Loucy (cell line): ENCODE data around the gene F11R.
A peak's percentile ranks its signal among the peaks of the same experiment; 100 is the strongest.

Experiments
- H2AFZ ChIP-seq: fragments of 200-600 bp; sonication (generic); 2 replicates; pipeline ENCODE4 v1.6.0; 2016; ENCODE audit warnings: antibody characterized with exemption, mild to moderate bottlenecking, low read length, moderate library complexity
- H3F3A ChIP-seq: fragments of 200-600 bp; 2 replicates; pipeline ENCODE4 v1.6.0; 2016; ENCODE audit warnings: antibody characterized with exemption, low read depth, mild to moderate bottlenecking
- H3K27me3 ChIP-seq: fragments of 200-600 bp; sonication (generic); 2 replicates; pipeline ENCODE4 v1.6.1; 2014; ENCODE audit warnings: low read length, mild to moderate bottlenecking; ENCODE audit not compliant: insufficient read depth, poor library complexity, severe bottlenecking
- H3K36me3 ChIP-seq: fragments of 200-600 bp; sonication (generic); 2 replicates; pipeline ENCODE4 v1.6.1; 2016; ENCODE audit warnings: low read length; ENCODE audit not compliant: insufficient read depth
- H3K4me1 ChIP-seq: fragments of 200-600 bp; sonication (generic); 2 replicates; pipeline ENCODE4 v1.5.1; 2014; ENCODE audit warnings: low read length, mild to moderate bottlenecking; ENCODE audit not compliant: insufficient read depth, poor library complexity, severe bottlenecking
- H3K4me2 ChIP-seq: fragments of 200-600 bp; sonication (generic); 2 replicates; pipeline ENCODE4 v1.6.0; 2014; ENCODE audit warnings: antibody characterized with exemption, low read length, low read depth, mild to moderate bottlenecking; ENCODE audit not compliant: poor library complexity, severe bottlenecking
- H3K4me3 ChIP-seq: fragments of 200-600 bp; sonication (generic); 2 replicates; pipeline ENCODE4 v1.5.1; 2014; ENCODE audit warnings: low read length, mild to moderate bottlenecking, mixed read lengths; ENCODE audit not compliant: poor library complexity, severe bottlenecking
- H3K79me2 ChIP-seq: fragments of 200-600 bp; sonication (generic); 2 replicates; pipeline ENCODE4 v1.6.1; 2014; ENCODE audit warnings: low read length; ENCODE audit not compliant: insufficient read depth
- H3K9ac ChIP-seq: fragments of 200-600 bp; sonication (generic); 2 replicates; pipeline ENCODE4 v1.6.0; 2014; ENCODE audit warnings: mild to moderate bottlenecking, low read depth, low read length, moderate library complexity; ENCODE audit not compliant: poor library complexity, severe bottlenecking
- H3K9me2 ChIP-seq: fragments of 200-600 bp; sonication (generic); replicated peaks from 2 replicates; pipeline ENCODE4 v1.6.1; 2016; ENCODE audit warnings: low read depth, low read length, mixed read lengths
- H3K9me3 ChIP-seq: fragments of 200-600 bp; sonication (generic); 2 replicates; pipeline ENCODE4 v1.6.1; 2014; ENCODE audit warnings: mild to moderate bottlenecking, antibody characterized with exemption, low read length, low read depth; ENCODE audit not compliant: insufficient read depth
- H4K20me1 ChIP-seq: fragments of 200-600 bp; sonication (generic); 2 replicates; pipeline ENCODE4 v1.6.0; 2014; ENCODE audit warnings: antibody characterized with exemption, low read length, mild to moderate bottlenecking; ENCODE audit not compliant: insufficient read depth, poor library complexity, severe bottlenecking
- EZH2phosphoT487 ChIP-seq: fragments of 200-600 bp; IDR thresholded peaks from 2 replicates; pipeline ENCODE4 v1.6.1; 2018; ENCODE audit warnings: antibody characterized with exemption, mild to moderate bottlenecking, moderate library complexity, borderline replicate concordance
- TF ChIP-seq, protein P1 (sequence below): fragments of 200-600 bp; sonication (generic); conservative IDR thresholded peaks from 2 replicates; pipeline ENCODE4 v1.5.1; 2014; ENCODE audit warnings: mild to moderate bottlenecking, antibody characterized with exemption, low read length

Gene F11R

DNA sequence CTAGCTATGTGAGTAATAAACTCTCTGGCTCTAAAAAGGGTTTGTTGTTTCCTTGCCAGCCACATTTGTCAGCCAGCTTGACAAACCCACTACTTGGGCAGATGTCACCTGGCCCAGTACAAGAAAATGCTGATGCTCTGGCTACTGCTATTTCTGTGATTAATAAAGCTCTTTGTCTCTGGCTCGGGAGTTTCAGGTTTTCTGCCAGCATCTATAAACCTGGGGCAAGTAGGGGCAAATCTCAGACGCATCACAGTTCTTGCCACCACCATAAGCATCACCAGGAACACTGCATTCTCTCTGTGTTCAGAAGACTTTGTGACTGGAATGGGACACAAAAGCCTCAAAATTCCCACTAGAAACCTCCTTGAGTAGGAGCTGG, 68.8 kb downstream of the F11R start:
- TF ChIP-seq, protein P1, sequence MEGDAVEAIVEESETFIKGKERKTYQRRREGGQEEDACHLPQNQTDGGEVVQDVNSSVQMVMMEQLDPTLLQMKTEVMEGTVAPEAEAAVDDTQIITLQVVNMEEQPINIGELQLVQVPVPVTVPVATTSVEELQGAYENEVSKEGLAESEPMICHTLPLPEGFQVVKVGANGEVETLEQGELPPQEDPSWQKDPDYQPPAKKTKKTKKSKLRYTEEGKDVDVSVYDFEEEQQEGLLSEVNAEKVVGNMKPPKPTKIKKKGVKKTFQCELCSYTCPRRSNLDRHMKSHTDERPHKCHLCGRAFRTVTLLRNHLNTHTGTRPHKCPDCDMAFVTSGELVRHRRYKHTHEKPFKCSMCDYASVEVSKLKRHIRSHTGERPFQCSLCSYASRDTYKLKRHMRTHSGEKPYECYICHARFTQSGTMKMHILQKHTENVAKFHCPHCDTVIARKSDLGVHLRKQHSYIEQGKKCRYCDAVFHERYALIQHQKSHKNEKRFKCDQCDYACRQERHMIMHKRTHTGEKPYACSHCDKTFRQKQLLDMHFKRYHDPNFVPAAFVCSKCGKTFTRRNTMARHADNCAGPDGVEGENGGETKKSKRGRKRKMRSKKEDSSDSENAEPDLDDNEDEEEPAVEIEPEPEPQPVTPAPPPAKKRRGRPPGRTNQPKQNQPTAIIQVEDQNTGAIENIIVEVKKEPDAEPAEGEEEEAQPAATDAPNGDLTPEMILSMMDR, result no peak
- no peak for TF ChIP-seq EZH2phosphoT487
- Histone ChIP-seq H3K4me1 (no peaks in the 10 kb centered on the region), H3K4me3 (no peak overlapping the region), H3K79me2 (no peaks in the 10 kb centered on the region), H2AFZ (no peak overlapping the region), H3K27me3 (no peaks in the 10 kb centered on the region), H3K9ac (no peak overlapping the region), H3F3A (no peaks in the 10 kb centered on the region), H3K36me3 (no peaks in the 10 kb centered on the region), H3K9me2 (no peaks in the 10 kb centered on the region), H3K9me3 (no peaks in the 10 kb centered on the region), H4K20me1 (no peaks in the 10 kb centered on the region), H3K4me2 (no peak overlapping the region)

GRCh38 chr1:160951443-160952128, 69.4 kb downstream of the F11R start:
- H3K4me1 ChIP-seq, result no peaks in the 10 kb centered on the region
- no peaks in the 10 kb centered on the region for H3K9me3 ChIP-seq
- H3K79me2 ChIP-seq, result no peaks in the 10 kb centered on the region
- no peaks in the 10 kb centered on the region for H3F3A ChIP-seq
- TF ChIP-seq EZH2phosphoT487, result no peak
- TF ChIP-seq, protein P1, result peak; percentile 95
- no peak overlapping the region for H3K9ac ChIP-seq
- no peak overlapping the region for H3K4me3 ChIP-seq
- no peak overlapping the region for H3K4me2 ChIP-seq
- H2AFZ ChIP-seq, result no peak overlapping the region
- no peaks in the 10 kb centered on the region for H3K27me3 ChIP-seq
- H3K9me2 ChIP-seq, result no peaks in the 10 kb centered on the region
- no peaks in the 10 kb centered on the region for H4K20me1 ChIP-seq
- no peaks in the 10 kb centered on the region for H3K36me3 ChIP-seq

GRCh38 chr1:160950657-160951056, 70.3 kb downstream of the F11R start:
- H3K4me2 ChIP-seq, result no peak overlapping the region
- no peaks in the 10 kb centered on the region for H3F3A ChIP-seq
- H3K36me3 ChIP-seq, result no peaks in the 10 kb centered on the region
- no peak overlapping the region for H2AFZ ChIP-seq
- H3K4me3 ChIP-seq, result no peak overlapping the region
- H3K9ac ChIP-seq, result no peak overlapping the region
- no peaks in the 10 kb centered on the region for H3K79me2 ChIP-seq
- H3K27me3 ChIP-seq, result no peaks in the 10 kb centered on the region
- no peaks in the 10 kb centered on the region for H3K9me3 ChIP-seq
- no peaks in the 10 kb centered on the region for H3K9me2 ChIP-seq
- no peaks in the 10 kb centered on the region for H4K20me1 ChIP-seq
- H3K4me1 ChIP-seq, result no peaks in the 10 kb centered on the region
- no peak for TF ChIP-seq EZH2phosphoT487
- TF ChIP-seq, protein P1, result no peak
